ENCODE data around the gene PPP4R4. TPM values are rescaled to one million over a fixed set of nuclear protein-coding genes. Genes with fewer than 3 reads are reported as not detected.

The PPP4R4 gene
- total RNA-seq, 1 experiment from 2014 or later: 3.9 TPM

GRCh38 chr14:94145902-94146527 lies 28.1 kb upstream of the PPP4R4 start:
- no peak for DNase-seq
- peaks cover 3% of the 10 kb centered on the region; the same call in 1 of the 2 replicates for H3K27me3 Mint-ChIP-seq (ENCODE audit: low read depth)
- Histone ChIP-seq H3K79me1 (ENCODE audit: insufficient read depth, low read depth, low read length, poor library complexity, severe bottlenecking) (no peaks in the 10 kb centered on the region), H2BK12ac (ENCODE audit: insufficient read length, low read depth, low read length) (no peak overlapping the region), H2BK5ac (ENCODE audit: insufficient read length, low read length) (no peak overlapping the region), H3K9me3 (ENCODE audit: control insufficient read depth, low read depth, low read length) (no peaks in the 10 kb centered on the region), H4K8ac (replicated peaks; ENCODE audit: insufficient read length, low read depth, low read length) (no peak overlapping the region), H3K14ac (ENCODE audit: insufficient read depth, low read length) (no peak overlapping the region), H2BK20ac (ENCODE audit: low read depth, low read length, poor library complexity, severe bottlenecking) (peak overlapping the region; percentile 91), H3K9ac (ENCODE audit: extremely low read depth, insufficient read length, low read length) (no peak overlapping the region), H4K91ac (ENCODE audit: insufficient read length, low read depth, low read length) (no peak overlapping the region), H3K79me2 (ENCODE audit: insufficient read depth, low read length) (no peaks in the 10 kb centered on the region), H4K20me1 (ENCODE audit: control insufficient read depth, insufficient read depth, insufficient read length) (no peaks in the 10 kb centered on the region), H3T11ph (ENCODE audit: low read length) (no peak overlapping the region), H4K5ac (ENCODE audit: insufficient read length, low read depth, low read length) (no peak overlapping the region), H3K4me2 (ENCODE audit: insufficient read depth, insufficient read length, low read length) (no peak overlapping the region), H2BK120ac (ENCODE audit: low read depth, low read length, poor library complexity, severe bottlenecking) (no peak overlapping the region), H3K23ac (ENCODE audit: insufficient read length, low read depth, low read length) (no peak overlapping the region), H3K4me1 (ENCODE audit: insufficient read depth, low read length) (no peaks in the 10 kb centered on the region), H3K23me2 (ENCODE audit: insufficient read length, low read depth, low read length, poor library complexity, severe bottlenecking) (peaks cover 2% of the 10 kb centered on the region), H2BK15ac (ENCODE audit: low read depth, low read length) (no peak overlapping the region), H3K56ac (ENCODE audit: insufficient read length, low read depth, low read length) (no peak overlapping the region), H3K27ac (ENCODE audit: insufficient read length, low read depth, low read length) (no peak overlapping the region), H2AFZ (ENCODE audit: low read length) (no peak overlapping the region), H3K18ac (ENCODE audit: insufficient read length, low read depth, low read length) (no peak overlapping the region), H3K27me3 (ENCODE audit: insufficient read depth, low read length) (no peaks in the 10 kb centered on the region), H2AK5ac (ENCODE audit: insufficient read length, low read length) (no peak overlapping the region), H3K4ac (ENCODE audit: low read depth, low read length) (no peak overlapping the region)
- WGBS (ENCODE audit: extremely low coverage, insufficient read length, low lambda C conversion rate): no CpG with 5 or more reads among the region's 6 CpGs
- no peaks in the 10 kb centered on the region; a peak in 1 of 7 replicates for H3K36me3 Mint-ChIP-seq (ENCODE audit: insufficient read depth in 1 of 3, low read depth in 3 of 3)
- no peak overlapping the region for H3K4me3 Mint-ChIP-seq
- peak overlapping the region in 1 of 3 experiments; percentile 69; a peak in 1 of 7 replicates for H3K27ac Mint-ChIP-seq
- no peak for TF ChIP-seq CTCF (conservative IDR thresholded peaks at IDR 0.05)
- peaks cover 0 to 3% of the 10 kb centered on the region in 2 experiments; a peak in 1 of 5 replicates for H3K9me3 Mint-ChIP-seq
- peaks cover 9 to 15% of the 10 kb centered on the region in 2 experiments for H3K4me1 Mint-ChIP-seq
